DOHH2 (cell line): Measurements from ENCODE around the gene ROR1.
"Not testable (repeated sequence)": the region's sequence is repeated elsewhere in the genome, so short reads cannot be mapped to it uniquely, and the experiment has no call there.

ENCODE experiments used
- CTCF ChIP-seq: fragments of 200-600 bp; sonication (generic); IDR thresholded peaks from one replicate; pipeline ENCODE4 v1.5.1; 2014; ENCODE audit warnings: antibody characterized with exemption, mild to moderate bottlenecking, low read depth, low read length; ENCODE audit not compliant: poor library complexity, severe bottlenecking
- EZH2phosphoT487 ChIP-seq: fragments of 200-600 bp; sonication (generic); IDR thresholded peaks from 2 replicates; pipeline ENCODE4 v1.6.1; 2017; ENCODE audit warnings: borderline replicate concordance, mild to moderate bottlenecking, antibody characterized with exemption, low read length, moderate library complexity, mixed read lengths

GRCh38 chr1:64104585-64104984 is 330.8 kb downstream of the ROR1 start:
- TF ChIP-seq CTCF, EZH2phosphoT487: not testable (repeated sequence)
